SK-N-SH (cell line): ENCODE results near the gene PDLIM4. TPM values are rescaled to one million over a fixed set of nuclear protein-coding genes. Genes with fewer than 3 reads are reported as not detected.

Experiments
- CTCF ChIA-PET: fragments of 300-600, 350-600 bp; formaldehyde crosslinking; extraction: SDS; loops from one replicate; lab custom pipeline; 2021; lab: Yijun Ruan, JAX
- POLR2A ChIA-PET: fragments of 350-600 bp; sonication (Branson Sonifier 250); formaldehyde crosslinking; extraction: SDS; loops from one replicate; lab custom pipeline; 2020; ENCODE audit warnings: antibody characterized with exemption, inconsistent platforms; lab: Yijun Ruan, JAX
- DNase-seq: peaks from one replicate; pipeline ENCODE4 v3.0.0; 2012
- H2AFZ ChIP-seq: fragments of 200-600 bp; sonication (generic); 2 replicates; pipeline ENCODE4 v1.8.1; 2016; ENCODE audit warnings: antibody characterized with exemption, mild to moderate bottlenecking, low read depth
- H3F3A ChIP-seq: fragments of 200-600 bp; sonication (generic); replicated peaks from 2 replicates; pipeline ENCODE3; 2016; ENCODE audit warnings: antibody characterized with exemption, mild to moderate bottlenecking; ENCODE audit not compliant: insufficient read depth
- H3K27ac ChIP-seq, 2 experiments: fragments of 200-500 bp in 1 of 2; fragments of 200-600 bp in 1 of 2; sonication (Bioruptor generic) in 1 of 2; sonication (generic), shearing (Covaris generic) in 1 of 2; 2 replicates each; pipeline versions ENCODE4 v1.5.1 to v1.6.1; 2014 to 2016; ENCODE audit warnings: low read depth in 2 of 2, inconsistent platforms in 1 of 2, low read length in 1 of 2, mild to moderate bottlenecking in 1 of 2, mixed read lengths in 1 of 2
- H3K27me3 ChIP-seq: fragments of 200-600 bp; sonication (generic), shearing (Covaris generic); 2 replicates; pipeline ENCODE4 v1.6.1; 2016; ENCODE audit warnings: mixed run types; ENCODE audit not compliant: insufficient read depth
- H3K36me3 ChIP-seq, 2 experiments: fragments of 200-500 bp in 1 of 2; fragments of 200-600 bp in 1 of 2; sonication (Bioruptor generic) in 1 of 2; sonication (generic) in 1 of 2; replicated peaks in 1 of 2; 2 replicates each; pipeline versions ENCODE3 to v1.5.1; 2014 to 2016; ENCODE audit warnings: low read length in 1 of 2, mild to moderate bottlenecking in 1 of 2; ENCODE audit not compliant: insufficient read depth in 2 of 2, control insufficient read depth in 1 of 2
- H3K4me1 ChIP-seq, 2 experiments: fragments of 200-500 bp in 1 of 2; fragments of 200-600 bp in 1 of 2; sonication (Bioruptor generic) in 1 of 2; sonication (generic), shearing (Covaris generic) in 1 of 2; 2 replicates each; pipeline versions ENCODE4 v1.5.1 to v1.6.1; 2014 to 2016; ENCODE audit warnings: low read depth in 1 of 2, low read length in 1 of 2, mixed run types in 1 of 2; ENCODE audit not compliant: insufficient read depth in 2 of 2, control insufficient read depth in 1 of 2
- H3K4me2 ChIP-seq: fragments of 200-600 bp; sonication (generic), shearing (Covaris generic); 2 replicates; pipeline ENCODE4 v1.6.1; 2017; ENCODE audit warnings: mixed run types
- H3K4me3 ChIP-seq, 2 experiments: fragments of 200-500 bp in 1 of 2; fragments of 200-600 bp in 1 of 2; sonication (Bioruptor generic) in 1 of 2; sonication (generic), shearing (Covaris generic) in 1 of 2; 2 replicates each; pipeline versions ENCODE4 v1.5.1 to v1.8.1; 2014 to 2016; ENCODE audit warnings: low read depth in 2 of 2, inconsistent platforms in 1 of 2, low read length in 1 of 2, mild to moderate bottlenecking in 1 of 2, mixed read lengths in 1 of 2, moderate library complexity in 1 of 2
- H3K79me2 ChIP-seq: fragments of 200-600 bp; sonication (generic); 2 replicates; pipeline ENCODE4 v1.8.1; 2017; ENCODE audit warnings: mild to moderate bottlenecking; ENCODE audit not compliant: insufficient read depth
- H3K9ac ChIP-seq: fragments of 200-600 bp; sonication (generic); 2 replicates; pipeline ENCODE4 v1.6.1; 2017; ENCODE audit warnings: mixed run types
- H3K9me2 ChIP-seq: fragments of 200-600 bp; sonication (generic); 2 replicates; pipeline ENCODE4 v1.6.1; 2017; ENCODE audit warnings: mixed run types
- H3K9me3 ChIP-seq: fragments of 200-600 bp; sonication (generic); 2 replicates; pipeline ENCODE4 v1.6.1; 2017; ENCODE audit warnings: mixed run types, mild to moderate bottlenecking, moderate library complexity
- H4K20me1 ChIP-seq: fragments of 200-600 bp; sonication (generic); 2 replicates; pipeline ENCODE4 v1.6.1; 2017; ENCODE audit warnings: mild to moderate bottlenecking, mixed run types; ENCODE audit not compliant: insufficient read depth
- EP300 ChIP-seq, 2 experiments: IDR thresholded peaks; 2 replicates each; pipeline versions ENCODE4 v1.4.0 to v1.6.1; 2012; ENCODE audit warnings: borderline replicate concordance in 1 of 2, low read depth in 1 of 2, low read length in 1 of 2
- FOXM1 ChIP-seq: IDR thresholded peaks from 2 replicates; pipeline ENCODE4 v1.4.0; 2012; ENCODE audit warnings: low read depth, mild to moderate bottlenecking
- GABPA ChIP-seq: IDR thresholded peaks from 2 replicates; pipeline ENCODE4 v1.4.0; 2012; ENCODE audit warnings: low read depth, mild to moderate bottlenecking
- NFIC ChIP-seq: IDR thresholded peaks from 2 replicates; pipeline ENCODE4 v1.4.0; 2012; ENCODE audit warnings: borderline replicate concordance
- PBX3 ChIP-seq: IDR thresholded peaks from 2 replicates; pipeline ENCODE4; 2012
- POLR2AphosphoS5 ChIP-seq: IDR thresholded peaks from 2 replicates; pipeline ENCODE4 v1.6.1; 2012; ENCODE audit warnings: low read depth, low read length
- RAD21 ChIP-seq: IDR thresholded peaks from 2 replicates; pipeline ENCODE4 v1.6.1; 2012; ENCODE audit warnings: mild to moderate bottlenecking, low read length
- RCOR1 ChIP-seq: fragments of 150-350 bp; IDR thresholded peaks from 2 replicates; pipeline ENCODE4 v1.6.1; 2017; ENCODE audit warnings: antibody characterized with exemption, low read length
- RXRA ChIP-seq: IDR thresholded peaks from 2 replicates; pipeline ENCODE4 v1.4.0; 2012; ENCODE audit warnings: low read depth, mild to moderate bottlenecking, borderline replicate concordance
- SIN3A ChIP-seq: IDR thresholded peaks from 2 replicates; pipeline ENCODE4 v1.6.1; 2012; ENCODE audit warnings: low read depth, mild to moderate bottlenecking, low read length, moderate library complexity, borderline replicate concordance
- TAF1 ChIP-seq: IDR thresholded peaks from 2 replicates; pipeline ENCODE4 v1.6.1; 2012; ENCODE audit warnings: low read depth, mild to moderate bottlenecking, low read length, moderate library complexity, borderline replicate concordance
- USF1 ChIP-seq: IDR thresholded peaks from 2 replicates; pipeline ENCODE4 v1.4.0; 2012; ENCODE audit warnings: low read depth, borderline replicate concordance
- WGBS: methylation state at CpG from one replicate; pipeline ENCODE4 v1.1.6; 2017; ENCODE audit warnings: low lambda C conversion rate; 5-methylcytosine and 5-hydroxymethylcytosine counted together
- polyA plus RNA-seq, 3 experiments: library from polyadenylated mRNA; depleted of rRNA; stranded (reverse); fragments of >200 nt; gene quantifications; 2 replicates each; pipeline ENCODE4 v1.2.3, GENCODE V29; 2012

PDLIM4 gene
- polyA plus RNA-seq, 1 of the 3 experiments (the other 2 are of a cell fraction) = 57.1 TPM

GRCh38 chr5:132296412-132297016, 39.0 kb downstream of the PDLIM4 start:
- no peak overlapping the region for H3K4me3 ChIP-seq
- H3K79me2 ChIP-seq = peaks cover 27% of the 10 kb centered on the region
- H2AFZ ChIP-seq = no peak overlapping the region
- no peaks in the 10 kb centered on the region for H3K36me3 ChIP-seq
- no peaks in the 10 kb centered on the region for H3K9me3 ChIP-seq
- WGBS = 98% methylated on average over 8 of the region's 8 CpGs
- peaks cover 11% of the 10 kb centered on the region for H3F3A ChIP-seq
- H3K27ac ChIP-seq = no peak overlapping the region
- H3K27me3 ChIP-seq = no peaks in the 10 kb centered on the region
- H3K4me2 ChIP-seq = peak overlapping the region; percentile 98; the same call in 1 of the 2 replicates
- no peaks in the 10 kb centered on the region for H4K20me1 ChIP-seq
- no peak overlapping the region for H3K9ac ChIP-seq
- H3K4me1 ChIP-seq = peaks cover 9 to 34% of the 10 kb centered on the region in 2 experiments; a peak in 2 of 4 replicates
- TF ChIP-seq FOXM1 = no peak
- TF ChIP-seq GABPA = no peak
- TF ChIP-seq NFIC = no peak
- no peak for TF ChIP-seq EP300 (IDR thresholded peaks at IDR 0.05; ENCODE audit: borderline replicate concordance in 1 of 2, low read depth in 1 of 2, low read length in 1 of 2)
- no peak for TF ChIP-seq PBX3
- ChIA-PET POLR2A (no interaction called here), CTCF (interaction anchor here (1.0 to 2.6 kb wide), 4 partner anchors 11 to 229 kb away, joined by 3 to 7 read pairs (median 3); no protein-coding TSS in a partner anchor)
- H3K9me2 ChIP-seq = no peaks in the 10 kb centered on the region
- no peak for DNase-seq

GRCh38 chr5:132297211-132297940, 39.9 kb downstream of the PDLIM4 start:
- peaks cover 11% of the 10 kb centered on the region for H3F3A ChIP-seq
- H3K79me2 ChIP-seq = peaks cover 27% of the 10 kb centered on the region
- peaks cover 9 to 34% of the 10 kb centered on the region in 2 experiments; a peak in 2 of 4 replicates for H3K4me1 ChIP-seq
- TF ChIP-seq USF1 (no peak), TAF1 (no peak), RAD21 (no peak), NFIC (no peak), SIN3A (no peak), POLR2AphosphoS5 (no peak), RXRA (no peak), RCOR1 (no peak)
- no peak for DNase-seq
- H3K27me3 ChIP-seq = no peaks in the 10 kb centered on the region
- H3K4me3 ChIP-seq = no peak overlapping the region
- H3K4me2 ChIP-seq = no peak overlapping the region
- no peaks in the 10 kb centered on the region for H3K9me3 ChIP-seq
- ChIA-PET CTCF (interaction anchor here (0.8 to 2.6 kb wide), 2 partner anchors 11 to 59 kb away, joined by 4 to 7 read pairs; no protein-coding TSS in a partner anchor), POLR2A (no interaction called here)
- no peak overlapping the region for H3K9ac ChIP-seq
- H3K9me2 ChIP-seq = no peaks in the 10 kb centered on the region
- no peaks in the 10 kb centered on the region for H4K20me1 ChIP-seq
- WGBS = 93% methylated on average over 4 of the region's 4 CpGs
- H3K27ac ChIP-seq = no peak overlapping the region
- no peak overlapping the region for H2AFZ ChIP-seq
- H3K36me3 ChIP-seq = no peaks in the 10 kb centered on the region
